GM12878 (cell line): ENCODE results near the gene SNX17. TPM values are rescaled to one million over a fixed set of nuclear protein-coding genes. Genes with fewer than 3 reads are reported as not detected.

Source experiments
- ATAC-seq: fragments of 200-7000 bp; cut with Tn5 transposase; 3 replicates; pipeline ENCODE4 v1.9.1; 2020; ENCODE audit warnings: mild to moderate bottlenecking, moderate library complexity
- Bru-seq: library from RNA; stranded (reverse); fragments of 400-500 nt; gene quantifications from one replicate; lab custom pipeline; 2021; lab: Mats Ljungman, UMichigan
- BruChase-seq, 2 experiments: library from RNA; stranded (reverse); fragments of 400-500 nt; gene quantifications; one replicate each; lab custom pipeline; 2021; lab: Mats Ljungman, UMichigan
- BruUV-seq: library from RNA; stranded (reverse); fragments of 400-500 nt; replicated peaks from 2 replicates; lab custom pipeline; 2021; lab: Mats Ljungman, UMichigan
- CTCF ChIA-PET: fragments of 300-600 bp; sonication (Branson Sonifier 250); formaldehyde crosslinking; extraction: SDS; loops from one replicate; lab custom pipeline; 2021; ENCODE audit warnings: inconsistent platforms; lab: Yijun Ruan, JAX
- POLR2A ChIA-PET: fragments of 350-600 bp; formaldehyde crosslinking; extraction: SDS; loops from one replicate; lab custom pipeline; 2021; ENCODE audit warnings: inconsistent platforms; lab: Charles Lee
- RAD21 ChIA-PET: fragments of 300-600 bp; sonication (Branson Sonifier 250); formaldehyde crosslinking; loops from one replicate; lab custom pipeline; 2023; ENCODE audit warnings: antibody characterized with exemption; ENCODE audit not compliant: unreplicated experiment; lab: Charles Lee
- SMC1A ChIA-PET: fragments of 300-600 bp; sonication (Branson Sonifier 250); formaldehyde crosslinking; loops from one replicate; lab custom pipeline; 2023; ENCODE audit not compliant: unreplicated experiment, uncharacterized antibody; lab: Charles Lee
- DNase-seq: peaks from one replicate; pipeline ENCODE4 v3.0.0-alpha.2; 2011; ENCODE audit warnings: low read depth, low spot score
- FAIRE-seq: peaks from 3 replicates; lab custom pipeline; 2011; peaks lifted over from hg19 to GRCh38; lab: Jason Lieb, UNC
- H2AFZ ChIP-seq: 2 replicates; pipeline ENCODE4 v1.6.0; 2011; ENCODE audit warnings: low read depth, low read length, control low read depth; ENCODE audit not compliant: control insufficient read depth
- H3K27ac ChIP-seq: 2 replicates; pipeline ENCODE4 v1.5.1; 2011; ENCODE audit warnings: control low read depth; ENCODE audit not compliant: control insufficient read depth, insufficient read depth
- H3K27me3 ChIP-seq, 2 experiments: replicated peaks in 1 of 2; 2 replicates each; pipeline versions ENCODE4 v1.6.0 to v1.6.1; 2011; ENCODE audit warnings: low read length in 1 of 2; ENCODE audit not compliant: control insufficient read depth in 2 of 2, insufficient read depth in 2 of 2
- H3K36me3 ChIP-seq, 2 experiments: 2 replicates each; pipeline ENCODE4 v1.5.1; 2011; ENCODE audit warnings: low read length in 1 of 2; ENCODE audit not compliant: control insufficient read depth in 2 of 2, insufficient read depth in 2 of 2
- H3K4me1 ChIP-seq: 2 replicates; pipeline ENCODE4 v1.6.1; 2011; ENCODE audit warnings: mild to moderate bottlenecking, low read length, moderate library complexity, mixed read lengths; ENCODE audit not compliant: control insufficient read depth, insufficient read depth
- H3K4me2 ChIP-seq: 2 replicates; pipeline ENCODE4 v1.6.0; 2011; ENCODE audit warnings: control low read depth; ENCODE audit not compliant: control insufficient read depth, insufficient read depth
- H3K4me3 ChIP-seq: fragments of 200-600 bp; sonication (generic); 2 replicates; pipeline ENCODE4 v1.5.1; 2016
- H3K79me2 ChIP-seq: 2 replicates; pipeline ENCODE4 v1.6.0; 2011; ENCODE audit warnings: low read length; ENCODE audit not compliant: control insufficient read depth, insufficient read depth
- H3K9ac ChIP-seq: 2 replicates; pipeline ENCODE4 v1.8.0; 2011; ENCODE audit warnings: low read length, control low read depth, mixed read lengths; ENCODE audit not compliant: control insufficient read depth, insufficient read depth
- H3K9me3 ChIP-seq: replicated peaks from 3 replicates; pipeline ENCODE4 v1.5.1; 2011; ENCODE audit warnings: mild to moderate bottlenecking, low read length; ENCODE audit not compliant: control insufficient read depth, insufficient read depth
- H4K20me1 ChIP-seq: 2 replicates; pipeline ENCODE4 v1.6.0; 2011; ENCODE audit not compliant: control insufficient read depth, insufficient read depth
- BHLHE40 ChIP-seq, 2 experiments: fragments of 450-650 bp in 1 of 2; IDR thresholded peaks; 2 replicates each; pipeline ENCODE4 v1.6.1; 2011 to 2017; ENCODE audit warnings: low read depth in 2 of 2, borderline replicate concordance in 1 of 2, improper control_type of control experiment in 1 of 2, low read length in 1 of 2, mild to moderate bottlenecking in 1 of 2
- ETV6 ChIP-seq, 2 experiments: fragments of 450-650 bp in 1 of 2; IDR thresholded peaks in 1 of 2; conservative IDR thresholded peaks in 1 of 2; 2 replicates each; pipeline ENCODE4 v1.6.1; 2014; ENCODE audit warnings: antibody characterized with exemption in 1 of 2, borderline replicate concordance in 1 of 2, low read depth in 1 of 2, mild to moderate bottlenecking in 1 of 2, moderate library complexity in 1 of 2
- IRF4 ChIP-seq: IDR thresholded peaks from 2 replicates; pipeline ENCODE4 v1.6.1; 2011; ENCODE audit warnings: low read depth, low read length
- KLF5 ChIP-seq: fragments of 450-650 bp; IDR thresholded peaks from 2 replicates; pipeline ENCODE4 v1.6.1; 2014; ENCODE audit warnings: mild to moderate bottlenecking; ENCODE audit not compliant: partially characterized antibody
- MEF2A ChIP-seq: IDR thresholded peaks from 2 replicates; pipeline ENCODE4 v1.6.1; 2011; ENCODE audit warnings: low read depth, mild to moderate bottlenecking, low read length, moderate library complexity; ENCODE audit not compliant: insufficient read depth
- NRF1 ChIP-seq: conservative IDR thresholded peaks from 2 replicates; pipeline ENCODE4 v1.6.1; 2011; ENCODE audit warnings: mild to moderate bottlenecking, low read depth, low read length, improper control_type of control experiment
- SP1 ChIP-seq: IDR thresholded peaks from one replicate; pipeline ENCODE4 v1.6.1; 2011; ENCODE audit warnings: low read depth, low read length
- ZBTB40 ChIP-seq: fragments of 450-650 bp; IDR thresholded peaks from 2 replicates; pipeline ENCODE4 v1.6.1; 2016; ENCODE audit warnings: mild to moderate bottlenecking, moderate library complexity, borderline replicate concordance
- ZNF274 ChIP-seq: IDR thresholded peaks from one replicate; pipeline ENCODE4 v1.8.0; 2011; ENCODE audit not compliant: insufficient read length, insufficient read depth
- WGBS: methylation state at CpG from one replicate; pipeline ENCODE4 v1.1.6; 2016; ENCODE audit warnings: low lambda C conversion rate; ENCODE audit not compliant: insufficient replicate concordance, insufficient coverage; ENCODE audit errors: missing lambda C conversion rate; 5-methylcytosine and 5-hydroxymethylcytosine counted together
- in situ Hi-C: fragments of 300-500 bp; cut with MboI; formaldehyde crosslinking; loops from 9 replicates; pipeline ENCODE4 v1.14.3; 2018; ENCODE audit warnings: mixed read lengths
- intact Hi-C: fragments of 100-400 bp; cut with micrococcal nuclease; formaldehyde crosslinking; loops from one replicate; pipeline ENCODE4 v1.14.2; 2022; ENCODE audit not compliant: unreplicated experiment
- long read RNA-seq, 2 experiments: library from polyadenylated mRNA; unstranded; transcript quantifications; one replicate each; pipeline ENCODE4 v2.0.0, GENCODE V29; 2019 to 2020
- polyA minus RNA-seq, 3 experiments: library from RNA; depleted of rRNA, polyadenylated mRNA; stranded (reverse); fragments of >200 nt; gene quantifications; 2 replicates each; pipeline ENCODE4 v1.2.3, GENCODE V29; 2011
- polyA plus RNA-seq, 11 experiments: library from polyadenylated mRNA; depleted of rRNA in 4 of 11; unstranded in 6 of 11; stranded (reverse) in 5 of 11; fragments of >200 nt; fragmentation: Nextera tagmentation in 4 of 11; fragmentation: Illumina TruSeq in 1 of 11; extraction: Ambion mirVana in 4 of 11; extraction: Trizol in 1 of 11; gene quantifications; 1 replicate in 1 of 11; 2 replicates in 10 of 11; pipeline versions ENCODE4 v1.2.1 to v1.2.3, GENCODE V29; 2011 to 2016; ENCODE audit warnings: inconsistent platforms in 2 of 11, missing spikeins in 2 of 11, low read depth in 1 of 11
- total RNA-seq, 4 experiments: library from RNA; depleted of rRNA in 3 of 4; stranded (reverse); fragments of >200 nt in 3 of 4; fragmentation: Illumina TruSeq in 1 of 4; extraction: Trizol in 1 of 4; gene quantifications; 2 replicates each; pipeline versions ENCODE4 v1.2.1 to v1.2.3, GENCODE V29; 2013 to 2021
- TF ChIP-seq, protein P1 (sequence below): IDR thresholded peaks from 2 replicates; pipeline ENCODE4 v1.6.1; 2011; ENCODE audit warnings: mild to moderate bottlenecking, low read depth, low read length, moderate library complexity; ENCODE audit not compliant: insufficient replicate concordance

Gene SNX17
- 88.2 and 96.9 TPM in 2 replicates for total RNA-seq (2013; cell fraction: nucleolus; rRNA removed)
- 113 and 114 TPM in 2 replicates for total RNA-seq (2014; rRNA removed)
- total RNA-seq (2014; rRNA removed; fragmentation: Illumina TruSeq; extraction: Trizol): 56.0 and 58.4 TPM in 2 replicates
- total RNA-seq (2021): 101 and 107 TPM in 2 replicates
- polyA plus RNA-seq (2011; ENCODE audit: low read depth): 42.8 TPM
- polyA plus RNA-seq (2011; rRNA removed): 61.5 and 72.9 TPM in 2 replicates
- polyA plus RNA-seq (2011; cell fraction: cytosol; rRNA removed): 103 and 110 TPM in 2 replicates
- 129 and 141 TPM in 2 replicates for polyA plus RNA-seq (2011; cell fraction: nucleus; rRNA removed)
- polyA plus RNA-seq (2012): 71.3 and 75.3 TPM in 2 replicates
- polyA plus RNA-seq (2014; fragmentation: Illumina TruSeq; extraction: Trizol): 52.5 and 62.1 TPM in 2 replicates
- 10 to 100 TPM in 1 of 2 experiments, 1 to 10 TPM in 1; 6.5 to 18.9 TPM for polyA plus RNA-seq (2014; fragmentation: Nextera tagmentation; extraction: Ambion mirVana)
- polyA plus RNA-seq (2014; rRNA removed): 95.9 and 96.3 TPM in 2 replicates
- polyA plus RNA-seq (2016; fragmentation: Nextera tagmentation; extraction: Ambion mirVana): 100 to 1,000 TPM; 114 to 116 TPM
- 78.3 and 96.7 TPM in 2 replicates for polyA minus RNA-seq (2011; rRNA and poly(A)+ RNA removed)
- 31.0 and 31.9 TPM in 2 replicates for polyA minus RNA-seq (2011; cell fraction: cytosol; rRNA and poly(A)+ RNA removed)
- polyA minus RNA-seq (2011; cell fraction: nucleus; rRNA and poly(A)+ RNA removed): 57.7 and 94.0 TPM in 2 replicates
- percentile 82 among the genes with signal in this experiment for Bru-seq, nascent RNA
- percentile 87 among the genes with signal in this experiment for BruChase-seq, experiment 1, labeled RNA remaining after a 6-hour chase
- BruChase-seq, experiment 2, labeled RNA remaining after a 2-hour chase: percentile 81 among the genes with signal in this experiment
- long read RNA-seq, experiment 1, transcript SNX17-201 (15 exons, 2,044 nt): major isoform, 146 of 163 reads
- long read RNA-seq, experiment 1, partial matches to known transcripts: 6 of 163 reads
- long read RNA-seq, experiment 1, other reads (novel, unspliced or antisense): 9 of 163 reads
- long read RNA-seq, experiment 2, transcript SNX17-201 (15 exons, 2,044 nt): major isoform, 288 of 329 reads
- long read RNA-seq, experiment 2, partial matches to known transcripts: 18 of 329 reads
- long read RNA-seq, experiment 2, other reads (novel, unspliced or antisense): 21 of 329 reads

DNA sequence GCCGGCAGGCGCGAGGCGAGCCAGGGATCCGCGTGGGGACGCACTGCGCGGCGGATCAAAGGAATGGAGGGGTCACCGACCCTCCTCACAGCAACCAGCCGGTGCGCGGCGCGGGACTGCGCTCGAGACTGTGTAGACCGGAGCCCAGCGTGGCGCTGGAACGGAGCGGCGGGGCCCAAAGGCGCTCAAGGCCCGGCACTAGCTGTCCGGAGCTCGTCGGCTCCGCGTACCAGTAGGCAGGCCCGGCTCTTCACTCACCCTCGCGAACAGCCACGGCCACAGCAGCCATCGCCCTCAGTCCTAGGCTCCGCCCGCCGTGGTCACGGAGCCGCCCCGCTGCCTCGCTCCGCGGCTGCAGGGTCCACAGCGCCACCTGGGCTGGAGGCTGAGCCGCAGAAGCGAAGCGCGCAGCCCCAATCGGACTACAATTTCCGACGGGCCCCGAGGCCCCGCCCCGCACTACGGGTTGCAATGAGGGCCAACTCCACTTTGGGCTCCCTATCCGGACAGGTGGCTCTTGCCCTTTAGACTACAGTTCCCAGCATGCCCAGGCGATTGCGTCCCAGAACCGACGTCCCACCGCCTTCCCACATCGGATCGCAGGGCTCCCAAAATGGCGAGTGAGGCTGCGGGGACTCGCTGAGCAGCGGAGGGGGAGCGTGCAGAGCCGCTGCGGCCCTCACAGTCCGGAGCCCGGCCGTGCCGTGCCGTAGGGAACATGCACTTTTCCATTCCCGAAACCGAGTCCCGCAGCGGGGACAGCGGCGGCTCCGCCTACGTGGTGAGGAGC lies at the start of gene SNX17, which contains the start of gene EIF2B4:
SNX17 (plus strand) TSS at position 591 of the 790 bp plus-strand sequence; CDS start at position 719, 128 bp downstream.
EIF2B4 (minus strand) TSS at position 313 of the 790 bp plus-strand sequence; CDS start at position 289, 24 bp downstream.
- peak; percentile 99 for FAIRE-seq
- under 1% methylated on average over 81 of the region's 85 CpGs for WGBS
- in situ Hi-C loops (no loop called here), intact Hi-C loops (loop anchor here (1.0 to 5.0 kb wide), 4 partner anchors 10 to 47 kb away; partner anchors contain the start of genes GTF3C2, MPV17, PPM1G and ZNF513)
- H3K4me2 ChIP-seq: peak within 1 kb of the TSS; percentile 95
- DNase-seq: peak; percentile 97
- SMC1A ChIA-PET: interaction anchor here (0.6 to 3.2 kb wide), 12 partner anchors 9 to 321 kb away, joined by 3 to 13 read pairs (median 4); partner anchors contain the start of genes GTF3C2 and PPM1G
- RAD21 ChIA-PET: interaction anchor here (0.9 to 2.0 kb wide), 6 partner anchors 10 to 336 kb away, joined by 3 to 7 read pairs (median 4); partner anchors contain the start of genes MPV17, PPM1G and ZNF513
- H3K27ac ChIP-seq: peak within 1 kb of the TSS; percentile 93
- POLR2A ChIA-PET: interaction anchor here (0.6 to 2.3 kb wide), 14 partner anchors 10 to 298 kb away, joined by 3 to 14 read pairs (median 4); partner anchors contain the start of genes GTF3C2, NRBP1, PPM1G and ZNF513
- no peaks in the 10 kb centered on the region for H3K9me3 ChIP-seq
- no TSS peak for BruUV-seq
- H3K4me3 ChIP-seq: peak within 1 kb of the TSS; percentile 85
- H3K27me3 ChIP-seq: no peaks in the 10 kb centered on the region
- peaks cover 10 to 23% of the 10 kb centered on the region in 2 experiments for H3K36me3 ChIP-seq
- no peaks in the 10 kb centered on the region for H4K20me1 ChIP-seq
- H2AFZ ChIP-seq: peak within 1 kb of the TSS; percentile 89
- CTCF ChIA-PET: interaction anchor here (0.8 to 2.1 kb wide), 14 partner anchors 10 to 313 kb away, joined by 3 to 14 read pairs (median 4); partner anchors contain the start of genes NRBP1 and PPM1G
- peak; percentile 92 for ATAC-seq
- H3K9ac ChIP-seq: peak within 1 kb of the TSS; percentile 92
- peaks cover 4% of the 10 kb centered on the region; the same call in 1 of the 2 replicates for H3K4me1 ChIP-seq
- H3K79me2 ChIP-seq: peaks cover 40% of the 10 kb centered on the region
- TF ChIP-seq NRF1 (peak; percentile 29; the same call in 1 of the 2 replicates), BHLHE40 (IDR thresholded peaks at IDR 0.05; ENCODE audit: borderline replicate concordance in 1 of 2, low read depth in 2 of 2, low read length in 1 of 2) (peak; percentile 44 to 62; a peak in 1 of 4 replicates), ZBTB40 (peak; percentile 74; the same call in 1 of the 2 replicates), ETV6 (conservative IDR thresholded peaks at IDR 0.05 in 1 of 2, IDR thresholded peaks at IDR 0.05 in 1 of 2; ENCODE audit: borderline replicate concordance in 1 of 2, low read depth in 1 of 2) (0 out of 4 replicates have a peak, but pooled peaks of 1 of the 2 experiments have one; percentile 15), ZNF274 (no peak), KLF5 (peak; percentile 64), IRF4 (peak; percentile 32; the same call in 1 of the 2 replicates), SP1 (peak; percentile 97), MEF2A (0 out of 2 replicates have a peak, but pooled peaks have one; percentile 59)
- TF ChIP-seq, protein P1, sequence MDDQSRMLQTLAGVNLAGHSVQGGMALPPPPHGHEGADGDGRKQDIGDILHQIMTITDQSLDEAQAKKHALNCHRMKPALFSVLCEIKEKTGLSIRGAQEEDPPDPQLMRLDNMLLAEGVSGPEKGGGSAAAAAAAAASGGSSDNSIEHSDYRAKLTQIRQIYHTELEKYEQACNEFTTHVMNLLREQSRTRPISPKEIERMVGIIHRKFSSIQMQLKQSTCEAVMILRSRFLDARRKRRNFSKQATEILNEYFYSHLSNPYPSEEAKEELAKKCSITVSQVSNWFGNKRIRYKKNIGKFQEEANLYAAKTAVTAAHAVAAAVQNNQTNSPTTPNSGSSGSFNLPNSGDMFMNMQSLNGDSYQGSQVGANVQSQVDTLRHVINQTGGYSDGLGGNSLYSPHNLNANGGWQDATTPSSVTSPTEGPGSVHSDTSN: no peak
